RPMI7951 (cell line): ENCODE data around the gene ABCF2. TPM values are rescaled to one million over a fixed set of nuclear protein-coding genes. Genes with fewer than 3 reads are reported as not detected.

Experiments used
- DNase-seq: peaks from one replicate; pipeline ENCODE4 v3.0.0-alpha.2; 2012; ENCODE audit warnings: low read depth
- total RNA-seq: library from RNA; depleted of rRNA; stranded (reverse); fragments of >200 nt; shearing (Covaris generic); gene quantifications from 2 replicates; pipeline ENCODE4 v1.2.3, GENCODE V29; 2014

The ABCF2 gene
- total RNA-seq, 1 experiment from 2014 or later = 60.4 TPM

GRCh38 chr7:151225948-151226510 is 976 bp downstream of the ABCF2 start:
- DNase-seq = no peak

- no peak for DNase-seq
Measured at GRCh38 chr7:151223728-151224127, 3.3 kb downstream of the ABCF2 start.

- no peak for DNase-seq
Measured at GRCh38 chr7:151218170-151218569, 8.8 kb downstream of the ABCF2 start.

- DNase-seq = no peak
Measured at GRCh38 chr7:151215396-151215795, 11.6 kb downstream of the ABCF2 start.

GRCh38 chr7:151213826-151214225 is 13.2 kb downstream of the ABCF2 start:
- no peak for DNase-seq

GRCh38 chr7:151212626-151213025 is 14.4 kb downstream of the ABCF2 start:
- no peak for DNase-seq

GRCh38 chr7:151211155-151211772 is 15.7 kb downstream of the ABCF2 start:
- no peak for DNase-seq

- no peak for DNase-seq
Measured at GRCh38 chr7:151210087-151210854, 16.7 kb downstream of the ABCF2 start, which contains the start of gene H2BK1. TSS of gene H2BK1 (minus strand) at chr7:151210488. CDS start at chr7:151210318, 170 bp downstream.

GRCh38 chr7:151209588-151209987 is 17.4 kb downstream of the ABCF2 start:
- no peak for DNase-seq

GRCh38 chr7:151208253-151208862 is 18.6 kb downstream of the ABCF2 start:
- DNase-seq = no peak

GRCh38 chr7:151207804-151208203 is 19.2 kb downstream of the ABCF2 start:
- no peak for DNase-seq

- DNase-seq = no peak
Measured at GRCh38 chr7:151207315-151207714, 19.7 kb downstream of the ABCF2 start.

- no peak for DNase-seq
Measured at GRCh38 chr7:151206914-151207313, 20.1 kb downstream of the ABCF2 start.

- DNase-seq = no peak
Measured at GRCh38 chr7:151205730-151206129, 21.3 kb downstream of the ABCF2 start.

- DNase-seq = no peak
Measured at GRCh38 chr7:151204383-151205032, 22.5 kb downstream of the ABCF2 start.

GRCh38 chr7:151202836-151203235 is 24.2 kb downstream of the ABCF2 start:
- DNase-seq = no peak

GRCh38 chr7:151201751-151202150 is 25.3 kb downstream of the ABCF2 start:
- DNase-seq = no peak

- no peak for DNase-seq
Measured at GRCh38 chr7:151201344-151201743, 25.7 kb downstream of the ABCF2 start.

GRCh38 chr7:151198945-151199848 is 27.8 kb downstream of the ABCF2 start:
- no peak for DNase-seq

GRCh38 chr7:151197932-151198331 is 29.1 kb downstream of the ABCF2 start:
- no peak for DNase-seq
